Ovary (tissue), 9 donors: Measurements from ENCODE around the gene PRR14L. TPM values are rescaled to one million over a fixed set of nuclear protein-coding genes. Genes with fewer than 3 reads are reported as not detected.

ENCODE experiments used
- DNase-seq, 5 donors: peaks; one replicate each; pipeline ENCODE4 v3.0.0-alpha.2; 2019 to 2020
- H3K27ac ChIP-seq, 2 donors: fragments of 200-600 bp; one replicate each; pipeline versions ENCODE4 v1.5.1 to v1.8.0; 2019 to 2022
- H3K27me3 ChIP-seq: fragments of 200-600 bp; one replicate; pipeline ENCODE4 v1.8.0; 2022
- H3K36me3 ChIP-seq: fragments of 200-600 bp; sonication (generic); one replicate; pipeline ENCODE4 v1.5.1; 2019
- H3K4me1 ChIP-seq: one replicate; pipeline ENCODE4 v1.8.1; 2013; ENCODE audit warnings: mild to moderate bottlenecking, moderate library complexity; ENCODE audit not compliant: insufficient read depth
- H3K4me3 ChIP-seq: fragments of 200-600 bp; sonication (generic); one replicate; pipeline ENCODE4 v1.5.1; 2017
- H3K9me3 ChIP-seq, 2 donors: fragments of 200-600 bp in 1 of 2; sonication (generic) in 1 of 2; one replicate each; pipeline versions ENCODE4 v1.5.1 to v1.8.1; 2013 to 2019; ENCODE audit warnings: mild to moderate bottlenecking in 1 of 2, moderate library complexity in 1 of 2
- CTCF ChIP-seq, 3 donors: fragments of 450-650 bp in 2 of 3; fragments of 200-600 bp in 1 of 3; IDR thresholded peaks; one replicate each; pipeline versions ENCODE4 v1.5.1 to v1.8.0; 2016 to 2022; ENCODE audit warnings: antibody characterized with exemption in 3 of 3, mild to moderate bottlenecking in 1 of 3
- EP300 ChIP-seq: sonication (generic); formaldehyde crosslinking; IDR thresholded peaks from one replicate; pipeline ENCODE4 v1.6.1; 2017; ENCODE audit warnings: antibody characterized with exemption
- POLR2A ChIP-seq: fragments of 450-650 bp; IDR thresholded peaks from one replicate; pipeline ENCODE4 v1.6.1; 2017; ENCODE audit warnings: antibody characterized with exemption, mild to moderate bottlenecking, moderate library complexity
- WGBS, 3 donors: extraction: QIAGEN DNeasy Blood & Tissue Kit in 1 of 3; methylation state at CpG; one replicate each; pipeline versions ENCODE4 v1.1.5 to v1.1.7; 2013 to 2017; 5-methylcytosine and 5-hydroxymethylcytosine counted together
- intact Hi-C, 4 donors: fragments of 100-400 bp; cut with DNase I; formaldehyde crosslinking; loops; one replicate each; pipeline versions ENCODE4 v1.11.0 to v1.15.1; 2022 to 2023
- polyA plus RNA-seq, 2 donors: library from polyadenylated mRNA; stranded (reverse); fragments of 200-250 nt in 1 of 2; fragments of 350-450 nt in 1 of 2; fragmentation: Illumina TruSeq in 1 of 2; extraction: RNeasy Lipid Tissue Mini Kit (QIAGEN cat#74804) in 1 of 2; gene quantifications; one replicate each; pipeline ENCODE4 v1.2.3, GENCODE V29; 2013 to 2014
- total RNA-seq, 7 donors: library from RNA; depleted of rRNA in 2 of 7; stranded (reverse); fragments of >200 nt in 2 of 7; fragmentation: NEBNext Ultra II Directional in 3 of 7; extraction: Animal tissue kit (Norgen Biotek cat#: 25700) in 3 of 7; gene quantifications; one replicate each; pipeline versions ENCODE4 v1.1.0 to v1.2.4, GENCODE V29; 2016 to 2023
- donor health status: DM: no; HTN: no; CAD: no; lungs with moderate emphysema.
- donor health status: DM: no; HTN: no; CAD: no.
- donor health status: Bipolar disorder and iron deficiency.
- donor health status: DM: yes; HTN: yes; CAD: no.
- donor health status: DM: no; HTN: no; CAD: no.
- donor health status: DM: yes; HTN: yes; CAD: no.

The PRR14L gene
- total and polyA plus RNA-seq, 9 donors, result 6.3 to 52.0 (median 43.4) TPM

GRCh38 chr22:31737932-31738331 lies 12.0 kb downstream of the PRR14L start:
- no peaks in the 10 kb centered on the region for H3K27me3 ChIP-seq
- TF ChIP-seq POLR2A, result no peak
- TF ChIP-seq EP300, result no peak
- TF ChIP-seq CTCF (IDR thresholded peaks at IDR 0.05), result no peak
- H3K9me3 ChIP-seq, result no peaks in the 10 kb centered on the region
- no peak overlapping the region for H3K4me3 ChIP-seq
- no peak for DNase-seq
- no peak overlapping the region for H3K27ac ChIP-seq
- H3K4me1 ChIP-seq, result no peaks in the 10 kb centered on the region
- intact Hi-C loops, result loop anchor here in 1 of 4 donors (10.0 kb wide), 1 partner anchor 737 kb away; the partner anchor contains the start of gene FBXO7
- no peaks in the 10 kb centered on the region for H3K36me3 ChIP-seq
- WGBS, 3 donors, result 85 to 93% (median 87%) methylated on average over 5 of the region's 5 CpGs

- 83 to 93% (median 92%) methylated on average over 2 of the region's 2 CpGs for WGBS, 3 donors
- no peak overlapping the region for H3K27ac ChIP-seq
- TF ChIP-seq EP300, result no peak
- TF ChIP-seq POLR2A, result no peak
- TF ChIP-seq CTCF (IDR thresholded peaks at IDR 0.05), result no peak
- H3K9me3 ChIP-seq, result no peaks in the 10 kb centered on the region
- intact Hi-C loops, result loop anchor here in 1 of 4 donors (10.0 kb wide), 1 partner anchor 738 kb away; the partner anchor contains the start of gene FBXO7
- no peak for DNase-seq
- H3K4me1 ChIP-seq, result no peaks in the 10 kb centered on the region
- no peaks in the 10 kb centered on the region for H3K27me3 ChIP-seq
- H3K36me3 ChIP-seq, result no peaks in the 10 kb centered on the region
- H3K4me3 ChIP-seq, result no peak overlapping the region
Observed at GRCh38 chr22:31736458-31736857, 13.5 kb downstream of the PRR14L start.

GRCh38 chr22:31734512-31734911 lies 15.4 kb downstream of the PRR14L start:
- Histone ChIP-seq H3K4me3 (no peak overlapping the region), H3K4me1 (no peaks in the 10 kb centered on the region), H3K27ac (no peak overlapping the region), H3K36me3 (no peaks in the 10 kb centered on the region), H3K27me3 (no peaks in the 10 kb centered on the region), H3K9me3 (no peaks in the 10 kb centered on the region)
- intact Hi-C loops, result loop anchor here in 1 of 4 donors (10.0 kb wide), 1 partner anchor 740 kb away; the partner anchor contains the start of gene FBXO7
- TF ChIP-seq EP300 (no peak), POLR2A (no peak), CTCF (IDR thresholded peaks at IDR 0.05) (no peak)
- DNase-seq, result no peak
- WGBS, 3 donors, result 74 to 86% (median 81%) methylated on average over 1 of the region's 1 CpG

- Histone ChIP-seq H3K9me3 (no peaks in the 10 kb centered on the region), H3K27ac (no peak overlapping the region), H3K27me3 (no peaks in the 10 kb centered on the region), H3K4me3 (no peak overlapping the region), H3K36me3 (no peaks in the 10 kb centered on the region), H3K4me1 (no peaks in the 10 kb centered on the region)
- no peak for DNase-seq
- intact Hi-C loops, result loop anchor here in 1 of 4 donors (10.0 kb wide), 1 partner anchor 741 kb away; the partner anchor contains the start of gene FBXO7
- WGBS, 3 donors, result 90 to 93% (median 93%) methylated on average over 7 of the region's 7 CpGs
- TF ChIP-seq CTCF (IDR thresholded peaks at IDR 0.05) (no peak), POLR2A (no peak), EP300 (no peak)
Observed at GRCh38 chr22:31733580-31734079, 16.3 kb downstream of the PRR14L start.
